ENCODE data around the gene GRB7.
"Not testable (repeated sequence)": the region's sequence is repeated elsewhere in the genome, so short reads cannot be mapped to it uniquely, and the experiment has no call there.

GRB7 gene

DNA sequence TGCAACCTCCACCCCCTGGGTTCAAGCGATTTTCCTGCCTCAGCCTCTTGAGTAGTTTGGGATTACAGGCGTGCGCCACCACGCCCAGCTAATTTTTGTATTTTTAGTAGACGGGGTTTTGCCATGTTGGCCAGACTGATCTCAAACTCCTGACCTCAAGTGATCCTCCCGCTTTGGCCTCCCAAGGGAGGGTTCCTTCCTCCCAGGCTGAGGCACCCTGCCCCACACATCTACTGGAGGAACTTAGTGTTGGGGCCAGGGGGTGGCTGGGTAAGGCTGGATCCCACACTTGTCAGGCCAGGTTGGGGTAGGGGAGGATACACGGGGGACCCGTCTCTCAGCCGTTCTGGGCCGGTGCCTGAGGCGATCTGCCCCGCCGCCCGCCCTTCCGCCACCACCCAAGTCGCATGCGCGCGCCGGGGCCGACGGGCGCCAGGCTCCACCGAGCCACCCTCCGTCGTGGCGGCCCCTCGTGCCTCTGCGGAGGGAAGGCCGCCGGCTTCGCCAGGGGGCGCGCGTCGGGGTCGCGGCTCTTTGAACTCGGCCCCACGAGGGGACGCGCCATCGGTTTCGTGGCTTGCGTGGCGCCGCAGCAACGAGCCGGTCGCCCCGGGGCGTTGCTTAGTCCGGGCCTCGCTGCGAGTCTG, 15.9 kb downstream of the GRB7 start:
- DNase-seq, result no peak

GRCh38 chr17:39754161-39754957, 16.6 kb downstream of the GRB7 start:
- DNase-seq, result peak; percentile 98

- DNase-seq, result no peak
Measured at GRCh38 chr17:39754958-39755553, 17.3 kb downstream of the GRB7 start.

DNA sequence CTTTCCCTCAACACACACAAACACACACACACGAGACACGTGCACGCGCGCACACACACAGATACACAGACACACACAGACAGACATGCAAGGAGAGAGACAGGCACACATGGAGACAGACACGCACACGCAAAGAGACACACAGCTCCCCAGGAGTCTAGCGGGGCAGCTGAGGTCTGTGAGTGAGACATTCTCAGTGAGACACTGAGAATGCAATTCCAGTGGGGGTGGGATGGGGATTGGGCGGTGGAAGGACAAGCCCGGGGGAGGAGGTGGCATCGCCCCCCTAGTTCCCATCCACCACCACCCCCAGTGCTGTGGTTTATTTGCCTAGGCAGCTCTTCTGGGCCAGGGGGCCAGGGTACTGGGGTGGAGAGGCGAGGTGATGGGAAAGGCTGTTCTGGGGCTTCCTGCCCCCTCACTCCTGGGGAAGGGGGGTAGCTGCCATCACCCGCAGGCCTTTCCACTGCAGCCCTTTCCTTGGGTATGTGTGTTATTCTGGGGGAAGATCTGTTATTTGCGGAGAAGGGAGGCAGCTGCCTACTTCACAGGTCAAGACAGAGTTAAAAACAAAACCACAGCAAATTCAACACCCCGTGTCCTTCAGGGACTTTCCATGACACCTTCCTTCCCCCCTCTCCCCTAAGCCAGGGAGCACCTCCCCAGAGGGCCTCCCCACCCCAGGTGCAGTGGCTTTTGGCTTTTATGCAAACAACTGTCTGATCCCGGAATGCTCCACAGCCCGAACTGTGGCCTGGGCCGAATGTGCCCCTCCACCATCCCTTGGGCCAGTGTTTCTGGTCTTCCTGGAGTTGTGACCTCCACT, 18.0 kb downstream of the GRB7 start:
- no peak for DNase-seq

- DNase-seq, result no peak
Measured at GRCh38 chr17:39756380-39757079, 18.8 kb downstream of the GRB7 start.

DNA sequence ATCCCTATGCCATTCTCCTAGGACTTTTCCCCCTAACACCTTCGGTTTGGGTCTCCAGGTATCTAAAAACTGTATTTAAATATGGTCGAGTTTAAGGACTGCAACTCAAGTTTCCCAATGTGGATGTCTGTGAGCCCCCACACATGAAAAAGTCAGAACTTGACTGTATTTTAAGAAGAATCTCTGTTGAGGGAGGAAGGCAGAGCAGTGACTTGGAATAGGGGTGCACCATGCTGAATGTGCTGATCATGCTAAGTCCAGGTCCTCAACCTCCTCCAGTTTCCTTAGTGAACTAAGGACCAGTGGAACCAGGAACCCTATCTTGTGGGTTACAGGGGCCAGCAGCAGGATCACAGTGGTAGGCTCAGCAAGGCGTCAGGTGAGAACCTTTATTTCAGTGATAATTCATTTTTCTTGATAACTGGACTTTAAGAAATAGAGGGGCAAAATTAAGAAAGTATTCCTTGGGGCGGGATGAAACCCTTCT, 19.5 kb downstream of the GRB7 start:
- no peak for DNase-seq

- peak; percentile 86 for DNase-seq
Measured at GRCh38 chr17:39757931-39758873, 20.5 kb downstream of the GRB7 start.

- DNase-seq, result no peak
Measured at GRCh38 chr17:39759204-39759603, 21.5 kb downstream of the GRB7 start.

DNA sequence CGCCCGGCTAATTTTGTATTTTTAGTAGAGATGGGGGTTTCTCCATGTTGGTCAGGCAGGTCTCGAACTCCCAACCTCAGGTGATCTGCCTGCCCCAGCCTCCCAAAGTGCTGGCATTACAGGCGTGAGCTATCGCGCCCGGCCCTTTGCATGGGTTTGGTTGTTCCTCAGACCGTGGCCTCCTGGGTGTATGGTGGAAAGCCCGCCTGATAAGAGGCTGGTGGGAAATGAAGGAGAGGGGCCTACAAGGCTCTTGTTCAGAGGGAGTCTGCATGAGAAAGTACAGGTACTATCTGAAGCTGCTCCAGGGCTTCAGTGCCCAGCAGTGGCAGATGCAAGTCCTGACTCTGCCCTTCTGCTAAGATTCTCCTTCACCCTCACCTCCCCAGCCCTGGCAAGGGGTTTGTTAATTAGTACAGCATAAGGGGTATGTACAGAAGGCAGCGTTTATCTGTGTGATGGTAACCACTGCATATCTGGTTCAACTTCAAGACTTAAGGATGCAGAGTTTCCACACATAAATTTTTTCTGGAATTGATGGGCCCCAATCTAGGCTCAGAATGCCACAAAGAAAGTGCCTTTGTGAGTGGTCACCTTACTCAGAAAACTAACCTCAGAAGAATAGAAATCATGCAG, 24.2 kb downstream of the GRB7 start:
- no peak for DNase-seq

GRCh38 chr17:39763051-39763820, 25.5 kb downstream of the GRB7 start:
- no peak for DNase-seq

DNA sequence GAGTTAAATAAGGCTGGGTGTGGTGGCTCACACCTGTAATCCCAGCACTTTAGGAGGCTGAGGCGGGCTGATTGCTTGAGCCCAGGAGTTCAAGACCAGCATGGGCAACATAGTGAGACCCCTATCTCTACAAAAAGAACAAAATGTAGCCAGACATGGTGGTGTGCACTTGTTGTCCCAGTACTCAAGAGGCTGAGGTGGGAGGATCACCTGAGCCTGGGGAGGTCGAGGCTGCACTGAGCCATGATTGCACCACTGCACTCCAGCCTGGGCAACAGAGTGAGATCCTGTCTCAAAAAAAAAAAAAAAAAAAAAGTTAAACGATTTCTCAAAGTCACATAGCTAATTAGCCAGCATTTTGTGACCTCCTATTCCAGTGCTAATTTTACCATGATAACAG, 26.4 kb downstream of the GRB7 start:
- DNase-seq, result not testable (repeated sequence)

GRCh38 chr17:39765175-39765574, 27.4 kb downstream of the GRB7 start:
- no peak for DNase-seq

- no peak for DNase-seq
Measured at GRCh38 chr17:39765766-39766165, 28.0 kb downstream of the GRB7 start.

DNA sequence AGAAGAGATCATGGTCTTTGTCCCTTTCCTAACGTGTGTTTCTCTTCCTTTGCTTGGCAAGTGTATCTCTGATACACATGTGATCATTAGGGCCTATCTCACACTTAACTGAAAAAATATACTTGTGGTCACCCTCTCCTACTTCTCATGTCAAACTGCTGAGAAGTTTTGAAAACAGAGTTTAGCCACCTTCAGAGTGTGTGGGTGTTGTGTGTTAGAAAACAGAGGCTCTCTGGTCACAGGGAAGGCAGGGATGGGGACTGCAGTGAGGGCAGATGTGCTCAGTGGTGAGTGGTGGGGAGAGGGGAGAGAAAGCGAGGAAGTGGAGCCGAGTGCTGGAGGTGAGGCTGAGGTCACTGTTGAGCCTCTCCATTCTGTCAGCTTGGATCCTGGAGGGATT, 29.4 kb downstream of the GRB7 start:
- DNase-seq, result no peak

DNA sequence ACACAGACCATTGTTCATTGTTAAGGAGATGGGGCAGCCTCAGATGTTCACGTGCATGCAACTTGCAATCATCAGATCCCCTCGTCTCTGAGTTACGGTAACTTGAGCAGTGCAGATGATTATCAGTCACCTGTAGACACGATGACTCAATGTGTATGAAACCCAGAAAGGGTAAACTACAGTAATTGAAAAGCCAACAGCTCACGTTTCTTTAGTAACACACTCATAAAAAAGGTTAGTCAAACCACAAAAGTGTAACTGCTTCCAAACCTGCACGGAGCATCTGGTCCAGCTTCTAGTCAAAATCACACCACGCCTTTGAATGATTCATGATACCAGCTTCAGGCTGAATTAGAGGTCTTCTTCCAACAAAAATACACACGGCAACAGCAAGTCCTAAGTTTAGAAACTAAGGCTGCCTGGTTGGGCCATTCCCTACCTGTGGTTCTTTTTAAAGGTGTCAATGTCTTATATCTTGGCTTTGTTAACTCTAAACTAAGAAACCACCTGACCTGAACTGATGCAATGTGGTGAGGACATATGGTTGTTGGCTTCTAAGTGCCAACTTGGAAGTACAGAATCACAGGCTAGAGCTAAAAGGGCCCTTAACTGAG, 32.3 kb downstream of the GRB7 start:
- peak; percentile 96 for DNase-seq

GRCh38 chr17:39772415-39772814, 34.7 kb downstream of the GRB7 start:
- DNase-seq, result no peak

DNA sequence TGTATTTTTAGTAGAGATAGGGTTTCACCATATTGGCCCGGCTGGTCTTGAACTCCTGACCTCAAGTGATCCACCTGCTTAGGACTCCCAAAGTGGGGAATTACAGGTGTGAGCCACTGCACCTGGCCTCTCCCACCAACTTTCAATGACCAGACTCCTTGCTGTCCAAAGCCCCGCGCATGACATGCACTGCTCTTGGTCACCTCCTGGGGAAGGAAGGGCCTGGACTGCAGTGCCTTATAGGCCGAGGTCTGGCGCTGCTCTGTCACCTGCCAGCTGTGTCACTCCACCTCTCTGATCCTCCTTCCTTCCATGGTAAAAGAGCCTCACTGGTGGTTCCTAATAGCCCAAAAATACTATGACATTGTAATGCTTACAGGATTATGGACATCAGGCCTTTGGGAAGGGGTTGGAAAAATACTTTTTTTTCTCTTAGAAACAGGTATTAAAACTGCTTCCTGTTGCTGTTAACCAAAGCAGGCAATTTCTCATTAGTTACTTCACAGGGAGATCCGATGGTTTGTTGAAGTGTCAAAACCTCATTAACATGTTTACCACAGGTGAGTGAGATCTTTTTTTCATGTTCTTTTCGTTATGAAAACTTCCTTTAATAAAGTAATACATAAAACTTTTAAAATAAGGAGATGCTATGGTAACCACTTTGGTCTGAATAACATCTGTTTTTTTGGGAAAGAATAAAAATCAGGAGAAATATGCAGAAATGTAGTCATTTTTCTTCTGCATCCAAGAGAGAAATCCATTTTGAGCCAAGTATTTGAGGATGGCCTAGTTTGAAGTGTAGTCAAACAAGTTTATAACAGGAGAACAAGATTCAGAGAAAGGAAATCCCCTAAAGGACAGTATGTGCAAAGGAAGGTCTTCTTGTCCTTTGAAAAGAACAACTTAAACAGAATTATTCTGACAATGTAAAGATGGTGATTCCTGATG, 35.5 kb downstream of the GRB7 start:
- no peak for DNase-seq

- no peak for DNase-seq
Measured at GRCh38 chr17:39774047-39774446, 36.3 kb downstream of the GRB7 start.
